Measurements from ENCODE around the gene PALM3. TPM values are rescaled to one million over a fixed set of nuclear protein-coding genes. Genes with fewer than 3 reads are reported as not detected.

The PALM3 gene
- total RNA-seq, 4 donors from 2014 or later, result 0.32 to 0.42 TPM; not detected in 2

DNA sequence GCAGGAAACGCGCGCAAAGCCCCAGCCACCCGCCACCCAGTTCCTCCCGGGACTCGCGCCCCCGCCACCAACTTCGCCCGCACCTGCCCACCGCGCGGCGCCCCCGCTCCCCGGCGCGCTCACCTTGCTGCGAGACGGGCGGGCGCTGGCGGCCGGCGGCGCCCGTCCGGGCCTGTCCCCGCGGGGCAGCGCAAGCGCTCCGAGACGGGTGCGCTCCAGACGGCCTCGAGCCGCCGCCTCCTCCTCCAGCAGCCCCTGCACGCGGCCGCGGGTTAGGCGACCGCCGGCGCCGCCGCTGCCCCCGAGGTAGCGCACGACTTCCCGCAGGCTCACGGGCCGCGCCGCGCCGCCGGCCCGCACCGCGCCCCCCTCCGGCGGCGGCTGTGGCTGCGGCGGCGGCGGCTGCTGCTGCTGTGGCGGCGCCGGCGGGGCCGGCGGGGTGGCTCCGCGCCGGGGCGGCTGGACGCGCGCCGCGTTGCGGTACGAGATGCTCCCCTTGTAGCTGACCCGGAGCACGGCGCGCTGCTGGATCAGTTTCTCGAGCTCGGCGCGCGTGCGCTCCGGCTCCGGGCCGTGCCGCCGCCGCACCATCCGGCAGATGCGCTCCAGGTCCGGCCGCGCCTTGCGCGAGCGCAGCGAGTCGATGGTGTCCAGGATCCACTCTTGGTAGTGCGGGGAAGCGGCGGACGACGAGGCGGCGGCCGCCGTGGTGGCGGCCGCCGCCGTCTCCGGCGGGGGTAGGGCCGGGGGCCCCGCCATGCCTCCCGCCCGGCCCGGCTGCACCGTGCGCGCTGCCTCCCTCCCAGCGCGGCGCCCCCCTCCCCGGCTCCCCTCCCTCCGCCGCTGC is 28.0 kb upstream of the PALM3 start:
- Histone ChIP-seq H3K4me1 (peaks cover 16 to 37% (median 22%) of the 10 kb centered on the region in 4 donors), H3K4me3 (peak overlapping the region; percentile 72 to 80 (median 75)), H3K9me3 (peaks cover 0 to 10% (median 7%) of the 10 kb centered on the region in 4 donors), H3K27me3 (no peaks in the 10 kb centered on the region), H3K36me3 (peaks cover 8 to 29% (median 18%) of the 10 kb centered on the region in 4 donors), H3K27ac (replicated peaks in 1 of 4) (peak overlapping the region; percentile 94 to 97 (median 94))
- intact Hi-C loops (cut with DNase I), result no loop called here
- 0% methylated on average over 20 of the region's 142 CpGs for WGBS
- no peak for DNase-seq (ENCODE audit: extremely low spot score)
- TF ChIP-seq EP300 (IDR thresholded peaks at IDR 0.05) (no peak), POLR2AphosphoS5 (IDR thresholded peaks at IDR 0.05) (no peak), POLR2A (IDR thresholded peaks at IDR 0.05; ENCODE audit: low read depth) (no peak)
- TF ChIP-seq, protein P1, sequence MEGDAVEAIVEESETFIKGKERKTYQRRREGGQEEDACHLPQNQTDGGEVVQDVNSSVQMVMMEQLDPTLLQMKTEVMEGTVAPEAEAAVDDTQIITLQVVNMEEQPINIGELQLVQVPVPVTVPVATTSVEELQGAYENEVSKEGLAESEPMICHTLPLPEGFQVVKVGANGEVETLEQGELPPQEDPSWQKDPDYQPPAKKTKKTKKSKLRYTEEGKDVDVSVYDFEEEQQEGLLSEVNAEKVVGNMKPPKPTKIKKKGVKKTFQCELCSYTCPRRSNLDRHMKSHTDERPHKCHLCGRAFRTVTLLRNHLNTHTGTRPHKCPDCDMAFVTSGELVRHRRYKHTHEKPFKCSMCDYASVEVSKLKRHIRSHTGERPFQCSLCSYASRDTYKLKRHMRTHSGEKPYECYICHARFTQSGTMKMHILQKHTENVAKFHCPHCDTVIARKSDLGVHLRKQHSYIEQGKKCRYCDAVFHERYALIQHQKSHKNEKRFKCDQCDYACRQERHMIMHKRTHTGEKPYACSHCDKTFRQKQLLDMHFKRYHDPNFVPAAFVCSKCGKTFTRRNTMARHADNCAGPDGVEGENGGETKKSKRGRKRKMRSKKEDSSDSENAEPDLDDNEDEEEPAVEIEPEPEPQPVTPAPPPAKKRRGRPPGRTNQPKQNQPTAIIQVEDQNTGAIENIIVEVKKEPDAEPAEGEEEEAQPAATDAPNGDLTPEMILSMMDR (IDR thresholded peaks at IDR 0.05), result no peak

DNA sequence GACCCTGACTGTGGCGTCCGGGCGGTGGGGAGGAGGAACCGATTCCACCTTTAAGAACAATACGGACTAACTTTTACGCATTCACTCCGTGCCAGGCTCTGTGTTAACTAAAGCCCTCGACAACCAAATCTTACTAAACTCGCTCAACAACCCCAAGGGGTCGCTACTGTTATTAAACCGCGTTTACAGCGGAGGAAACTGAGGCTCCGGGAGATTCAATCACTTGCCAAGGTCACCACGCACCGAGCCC is 27.5 kb upstream of the PALM3 start:
- intact Hi-C loops (cut with DNase I), result no loop called here
- no peak for DNase-seq (ENCODE audit: extremely low spot score)
- TF ChIP-seq POLR2AphosphoS5 (IDR thresholded peaks at IDR 0.05), result no peak
- no peak for TF ChIP-seq POLR2A (IDR thresholded peaks at IDR 0.05; ENCODE audit: low read depth)
- no peak for TF ChIP-seq EP300 (IDR thresholded peaks at IDR 0.05)
- TF ChIP-seq, protein P1 (IDR thresholded peaks at IDR 0.05), result no peak
- H3K27ac ChIP-seq (replicated peaks in 1 of 4), result peak overlapping the region; percentile 64 to 95 (median 94)
- H3K27me3 ChIP-seq, result no peaks in the 10 kb centered on the region
- H3K9me3 ChIP-seq, result peaks cover 0 to 10% (median 7%) of the 10 kb centered on the region in 4 donors
- H3K36me3 ChIP-seq, result peaks cover 8 to 29% (median 18%) of the 10 kb centered on the region in 4 donors
- WGBS, result 20% methylated on average over 11 of the region's 16 CpGs
- H3K4me3 ChIP-seq, result peak overlapping the region; percentile 72 to 80 (median 75)
- peaks cover 16 to 37% (median 22%) of the 10 kb centered on the region in 4 donors for H3K4me1 ChIP-seq

DNA sequence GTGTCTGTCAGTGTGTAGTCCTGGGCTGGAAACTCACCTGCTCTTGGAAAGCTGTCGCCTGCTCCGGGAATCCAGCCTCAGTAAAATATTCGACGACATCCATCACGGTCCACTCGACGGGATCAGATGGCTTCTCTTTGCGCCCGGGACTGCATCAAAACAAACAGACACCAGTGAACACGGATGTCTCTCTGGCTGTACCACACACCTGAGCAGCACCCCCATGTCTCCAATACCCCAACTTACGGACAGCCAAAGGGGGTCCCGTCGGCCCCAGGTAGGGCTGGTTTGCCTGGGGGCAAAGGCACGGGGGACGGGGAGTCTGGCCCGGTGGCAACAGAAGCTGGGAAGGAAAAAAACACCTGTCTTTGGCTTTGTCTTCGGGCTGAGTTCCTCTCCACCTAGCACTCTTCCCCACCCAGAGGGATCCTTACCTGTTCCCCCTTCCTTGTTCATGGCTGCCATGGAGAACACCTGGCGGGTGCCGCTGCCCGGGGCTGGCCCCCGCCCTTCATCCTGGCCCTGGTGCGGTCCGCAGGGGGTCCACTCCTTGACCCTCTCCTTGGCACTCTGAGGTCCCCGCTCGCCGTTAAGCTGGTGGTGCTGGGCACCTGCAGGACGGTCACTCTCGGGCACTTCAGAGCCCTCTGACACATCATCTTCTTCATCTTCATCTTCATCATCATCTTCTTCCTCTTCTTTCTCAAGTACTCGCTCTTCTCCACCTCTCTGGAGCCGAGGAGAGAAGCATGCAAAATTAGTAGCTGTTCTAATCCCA is 26.9 kb upstream of the PALM3 start:
- Histone ChIP-seq H3K9me3 (peaks cover 0 to 10% (median 7%) of the 10 kb centered on the region in 4 donors), H3K4me3 (peak overlapping the region; percentile 72 to 80 (median 75)), H3K27ac (replicated peaks in 1 of 4) (peak overlapping the region in 3 of 4 donors; percentile 94 to 95 (median 94)), H3K4me1 (peaks cover 16 to 37% (median 22%) of the 10 kb centered on the region in 4 donors), H3K36me3 (peaks cover 8 to 29% (median 18%) of the 10 kb centered on the region in 4 donors), H3K27me3 (no peaks in the 10 kb centered on the region)
- no peak for TF ChIP-seq POLR2A (IDR thresholded peaks at IDR 0.05; ENCODE audit: low read depth)
- no peak for TF ChIP-seq EP300 (IDR thresholded peaks at IDR 0.05)
- no peak for TF ChIP-seq POLR2AphosphoS5 (IDR thresholded peaks at IDR 0.05)
- TF ChIP-seq, protein P1 (IDR thresholded peaks at IDR 0.05), result no peak
- no peak for DNase-seq (ENCODE audit: extremely low spot score)
- WGBS, result 81% methylated on average over 21 of the region's 30 CpGs
- intact Hi-C loops (cut with DNase I), result no loop called here

DNA sequence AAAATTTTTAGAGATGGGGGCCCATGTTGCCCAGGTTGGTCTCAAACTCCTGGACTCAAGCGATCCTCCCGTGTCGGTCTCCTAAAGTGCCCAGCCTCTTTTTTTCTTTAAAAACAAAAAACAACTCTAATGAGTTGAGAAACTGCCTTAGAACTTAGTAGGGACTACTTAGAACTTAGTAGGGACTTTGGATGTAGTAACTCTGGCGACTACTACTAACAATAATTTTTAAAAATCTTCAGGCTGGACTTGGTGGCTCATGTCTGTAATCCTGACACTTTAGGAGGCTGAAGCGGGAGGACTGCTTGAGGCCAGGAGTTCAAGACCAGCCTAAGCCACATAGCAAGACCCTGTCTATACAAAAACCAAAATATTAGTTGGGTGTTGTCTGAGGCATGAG is 24.2 kb upstream of the PALM3 start:
- TF ChIP-seq POLR2A (IDR thresholded peaks at IDR 0.05; ENCODE audit: low read depth) (no peak), POLR2AphosphoS5 (IDR thresholded peaks at IDR 0.05) (no peak), EP300 (IDR thresholded peaks at IDR 0.05) (no peak)
- TF ChIP-seq, protein P1 (IDR thresholded peaks at IDR 0.05), result no peak
- H3K27me3 ChIP-seq, result no peaks in the 10 kb centered on the region
- no peak for DNase-seq (ENCODE audit: extremely low spot score)
- H3K27ac ChIP-seq (replicated peaks in 1 of 4), result no peak overlapping the region
- no peak overlapping the region for H3K4me3 ChIP-seq
- no peaks in the 10 kb centered on the region for H3K9me3 ChIP-seq
- 92% methylated on average over 5 of the region's 5 CpGs for WGBS
- peaks cover 22 to 44% (median 29%) of the 10 kb centered on the region in 4 donors for H3K4me1 ChIP-seq
- peaks cover 8 to 24% (median 18%) of the 10 kb centered on the region in 4 donors for H3K36me3 ChIP-seq
- intact Hi-C loops (cut with DNase I), result no loop called here
